Breast epithelium (tissue), 3 donors: ENCODE results near the gene MEMO1.

Experiments
- CTCF ChIP-seq, 3 donors: fragments of 450-650 bp; IDR thresholded peaks; one replicate each; pipeline ENCODE4 v1.5.1; 2016 to 2017; ENCODE audit warnings: antibody characterized with exemption in 3 of 3, mild to moderate bottlenecking in 3 of 3, moderate library complexity in 3 of 3
- POLR2A ChIP-seq: fragments of 450-650 bp; IDR thresholded peaks from one replicate; pipeline ENCODE4 v1.6.1; 2016; ENCODE audit warnings: antibody characterized with exemption, mild to moderate bottlenecking, moderate library complexity
- POLR2AphosphoS5 ChIP-seq, 3 donors: sonication (generic); formaldehyde crosslinking; IDR thresholded peaks; one replicate each; pipeline ENCODE4 v1.6.1; 2017; ENCODE audit warnings: antibody characterized with exemption in 3 of 3

- TF ChIP-seq CTCF (IDR thresholded peaks at IDR 0.05) = no peak
- no peak for TF ChIP-seq POLR2AphosphoS5 (IDR thresholded peaks at IDR 0.05)
- no peak for TF ChIP-seq POLR2A
Measured at GRCh38 chr2:31893094-31893493, 117.7 kb downstream of the MEMO1 start.
